GM12878 (cell line): ENCODE measurements around the gene MLLT3. TPM values are rescaled to one million over a fixed set of nuclear protein-coding genes. Genes with fewer than 3 reads are reported as not detected.
A peak's percentile ranks its signal among the peaks of the same experiment; 100 is the strongest.

ENCODE experiments used
- ATAC-seq: fragments of 200-7000 bp; cut with Tn5 transposase; 3 replicates; pipeline ENCODE4 v1.9.1; 2020; ENCODE audit warnings: mild to moderate bottlenecking, moderate library complexity
- BruUV-seq: library from RNA; stranded (reverse); fragments of 400-500 nt; replicated peaks from 2 replicates; lab custom pipeline; 2021; lab: Mats Ljungman, UMichigan
- CTCF ChIA-PET: fragments of 300-600 bp; sonication (Branson Sonifier 250); formaldehyde crosslinking; extraction: SDS; loops from one replicate; lab custom pipeline; 2021; ENCODE audit warnings: inconsistent platforms; lab: Yijun Ruan, JAX
- POLR2A ChIA-PET: fragments of 350-600 bp; formaldehyde crosslinking; extraction: SDS; loops from one replicate; lab custom pipeline; 2021; ENCODE audit warnings: inconsistent platforms; lab: Charles Lee
- RAD21 ChIA-PET: fragments of 300-600 bp; sonication (Branson Sonifier 250); formaldehyde crosslinking; loops from one replicate; lab custom pipeline; 2023; ENCODE audit warnings: antibody characterized with exemption; ENCODE audit not compliant: unreplicated experiment; lab: Charles Lee
- SMC1A ChIA-PET: fragments of 300-600 bp; sonication (Branson Sonifier 250); formaldehyde crosslinking; loops from one replicate; lab custom pipeline; 2023; ENCODE audit not compliant: unreplicated experiment, uncharacterized antibody; lab: Charles Lee
- DNase-seq: peaks from one replicate; pipeline ENCODE4 v3.0.0-alpha.2; 2011; ENCODE audit warnings: low read depth, low spot score
- FAIRE-seq: peaks from 3 replicates; lab custom pipeline; 2011; peaks lifted over from hg19 to GRCh38; lab: Jason Lieb, UNC
- H2AFZ ChIP-seq: 2 replicates; pipeline ENCODE4 v1.6.0; 2011; ENCODE audit warnings: low read depth, low read length, control low read depth; ENCODE audit not compliant: control insufficient read depth
- H3K27ac ChIP-seq: 2 replicates; pipeline ENCODE4 v1.5.1; 2011; ENCODE audit warnings: control low read depth; ENCODE audit not compliant: control insufficient read depth, insufficient read depth
- H3K27me3 ChIP-seq, 2 experiments: replicated peaks in 1 of 2; 2 replicates each; pipeline versions ENCODE4 v1.6.0 to v1.6.1; 2011; ENCODE audit warnings: low read length in 1 of 2; ENCODE audit not compliant: control insufficient read depth in 2 of 2, insufficient read depth in 2 of 2
- H3K36me3 ChIP-seq, 2 experiments: 2 replicates each; pipeline ENCODE4 v1.5.1; 2011; ENCODE audit warnings: low read length in 1 of 2; ENCODE audit not compliant: control insufficient read depth in 2 of 2, insufficient read depth in 2 of 2
- H3K4me1 ChIP-seq: 2 replicates; pipeline ENCODE4 v1.6.1; 2011; ENCODE audit warnings: mild to moderate bottlenecking, low read length, moderate library complexity, mixed read lengths; ENCODE audit not compliant: control insufficient read depth, insufficient read depth
- H3K4me2 ChIP-seq: 2 replicates; pipeline ENCODE4 v1.6.0; 2011; ENCODE audit warnings: control low read depth; ENCODE audit not compliant: control insufficient read depth, insufficient read depth
- H3K4me3 ChIP-seq: fragments of 200-600 bp; sonication (generic); 2 replicates; pipeline ENCODE4 v1.5.1; 2016
- H3K79me2 ChIP-seq: 2 replicates; pipeline ENCODE4 v1.6.0; 2011; ENCODE audit warnings: low read length; ENCODE audit not compliant: control insufficient read depth, insufficient read depth
- H3K9ac ChIP-seq: 2 replicates; pipeline ENCODE4 v1.8.0; 2011; ENCODE audit warnings: low read length, control low read depth, mixed read lengths; ENCODE audit not compliant: control insufficient read depth, insufficient read depth
- H3K9me3 ChIP-seq: replicated peaks from 3 replicates; pipeline ENCODE4 v1.5.1; 2011; ENCODE audit warnings: mild to moderate bottlenecking, low read length; ENCODE audit not compliant: control insufficient read depth, insufficient read depth
- H4K20me1 ChIP-seq: 2 replicates; pipeline ENCODE4 v1.6.0; 2011; ENCODE audit not compliant: control insufficient read depth, insufficient read depth
- CHD1 ChIP-seq: IDR thresholded peaks from 2 replicates; pipeline ENCODE4 v1.6.1; 2012; ENCODE audit warnings: low read depth, low read length, improper control_type of control experiment
- CHD4 ChIP-seq: fragments of 200-600 bp; sonication (generic); IDR thresholded peaks from 2 replicates; pipeline ENCODE4 v1.6.1; 2016; ENCODE audit warnings: mild to moderate bottlenecking
- CREB1 ChIP-seq: IDR thresholded peaks from 2 replicates; pipeline ENCODE4 v1.6.1; 2012; ENCODE audit warnings: low read depth, mild to moderate bottlenecking, inconsistent platforms
- MTA3 ChIP-seq: IDR thresholded peaks from 2 replicates; pipeline ENCODE4 v1.6.1; 2012; ENCODE audit warnings: low read length, inconsistent platforms, borderline replicate concordance
- NBN ChIP-seq: fragments of 450-650 bp; IDR thresholded peaks from 2 replicates; pipeline ENCODE4 v1.6.1; 2016
- PAX5 ChIP-seq: IDR thresholded peaks from 2 replicates; pipeline ENCODE4 v1.6.1; 2011; ENCODE audit warnings: low read depth, low read length, borderline replicate concordance
- POU2F2 ChIP-seq: IDR thresholded peaks from 3 replicates; pipeline ENCODE4 v1.6.1; 2011; ENCODE audit warnings: low read depth, mild to moderate bottlenecking, low read length, borderline replicate concordance
- SIN3A ChIP-seq: IDR thresholded peaks from 2 replicates; pipeline ENCODE4 v1.6.1; 2012; ENCODE audit warnings: low read depth, low read length, improper control_type of control experiment
- TCF12 ChIP-seq: IDR thresholded peaks from 2 replicates; pipeline ENCODE4 v1.6.1; 2011; ENCODE audit warnings: low read depth, mild to moderate bottlenecking, low read length
- WGBS: methylation state at CpG from one replicate; pipeline ENCODE4 v1.1.6; 2016; ENCODE audit warnings: low lambda C conversion rate; ENCODE audit not compliant: insufficient replicate concordance, insufficient coverage; ENCODE audit errors: missing lambda C conversion rate; 5-methylcytosine and 5-hydroxymethylcytosine counted together
- in situ Hi-C: fragments of 300-500 bp; cut with MboI; formaldehyde crosslinking; loops from 9 replicates; pipeline ENCODE4 v1.14.3; 2018; ENCODE audit warnings: mixed read lengths
- intact Hi-C: fragments of 100-400 bp; cut with micrococcal nuclease; formaldehyde crosslinking; loops from one replicate; pipeline ENCODE4 v1.14.2; 2022; ENCODE audit not compliant: unreplicated experiment
- polyA plus RNA-seq, 11 experiments: library from polyadenylated mRNA; depleted of rRNA in 4 of 11; unstranded in 6 of 11; stranded (reverse) in 5 of 11; fragments of >200 nt; fragmentation: Nextera tagmentation in 4 of 11; fragmentation: Illumina TruSeq in 1 of 11; extraction: Ambion mirVana in 4 of 11; extraction: Trizol in 1 of 11; gene quantifications; 1 replicate in 1 of 11; 2 replicates in 10 of 11; pipeline versions ENCODE4 v1.2.1 to v1.2.3, GENCODE V29; 2011 to 2016; ENCODE audit warnings: inconsistent platforms in 2 of 11, missing spikeins in 2 of 11, low read depth in 1 of 11
- total RNA-seq, 4 experiments: library from RNA; depleted of rRNA in 3 of 4; stranded (reverse); fragments of >200 nt in 3 of 4; fragmentation: Illumina TruSeq in 1 of 4; extraction: Trizol in 1 of 4; gene quantifications; 2 replicates each; pipeline versions ENCODE4 v1.2.1 to v1.2.3, GENCODE V29; 2013 to 2021

The MLLT3 gene
- total and polyA plus RNA-seq, 10 of the 15 experiments (the other 5 are each of a cell fraction or from before 2014, with no cell fraction given) = 17.7 to 72.3 (median 35.6) TPM

DNA sequence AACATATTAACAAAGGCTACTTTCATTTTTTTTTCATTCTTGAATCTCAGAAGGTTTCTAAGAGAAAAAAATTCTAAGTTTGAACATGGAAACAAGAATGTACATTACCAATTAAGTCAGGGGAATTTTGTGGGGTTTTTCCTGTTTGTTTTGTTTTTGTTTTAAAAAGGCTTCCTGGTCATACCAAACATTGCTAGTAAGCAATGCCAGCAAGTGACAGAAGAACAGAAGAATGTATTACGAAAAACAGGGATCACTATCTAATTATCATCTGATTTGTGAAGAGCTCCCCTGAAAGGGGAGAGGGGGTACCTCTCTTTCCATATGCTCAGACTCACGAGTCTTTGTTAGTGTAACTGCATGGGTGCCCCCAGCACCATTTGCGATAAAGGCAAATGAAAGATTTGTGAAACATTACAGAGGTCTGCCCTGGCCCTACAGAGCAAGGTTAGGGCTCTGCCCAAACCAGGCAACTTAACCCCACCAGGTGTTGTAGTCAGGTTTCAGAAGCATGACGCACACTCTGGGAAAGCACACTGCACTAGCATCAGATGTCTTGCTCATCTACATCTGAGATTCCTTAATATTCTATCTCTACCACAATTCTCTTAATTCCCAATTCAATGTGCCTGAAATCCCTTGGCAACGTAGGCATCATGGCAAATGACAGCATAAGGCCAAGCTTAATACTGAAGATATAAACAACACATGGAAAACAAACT lies 268.2 kb downstream of the MLLT3 start (continued):
- TF ChIP-seq MTA3 (no peak), PAX5 (no peak), SIN3A (no peak), CREB1 (0 out of 2 replicates have a peak, but pooled peaks have one; percentile 10)

DNA sequence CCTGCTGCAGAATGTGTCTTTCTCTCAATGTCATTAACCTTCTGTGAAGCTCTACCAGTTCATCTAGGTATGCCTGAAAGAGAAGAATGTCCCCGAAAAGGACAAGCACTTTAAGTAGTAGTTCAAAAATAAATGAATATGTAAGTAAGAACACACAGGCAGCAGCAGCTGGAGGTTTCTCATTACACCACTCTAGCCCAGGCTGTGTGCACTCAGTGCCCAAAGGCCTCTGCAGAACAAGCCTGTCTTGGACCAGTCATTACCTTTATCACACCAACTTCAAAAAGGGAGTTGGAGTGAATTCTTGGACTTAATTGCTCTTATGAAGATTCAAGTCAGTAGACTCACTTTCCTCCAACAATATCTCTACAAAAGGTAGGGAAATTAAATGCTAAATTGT lies 268.8 kb downstream of the MLLT3 start:
- BruUV-seq = no TSS peak
- CTCF ChIA-PET = interaction anchor here (1.0 to 2.7 kb wide), 3 partner anchors 10 to 758 kb away, joined by 6 to 13 read pairs (median 11); no protein-coding TSS in a partner anchor
- RAD21 ChIA-PET = interaction anchor here (0.8 to 3.9 kb wide), 4 partner anchors 200 to 758 kb away, joined by 3 to 19 read pairs (median 5); partner anchors contain the start of gene MLLT3
- H3K4me3 ChIP-seq = no peak overlapping the region
- no peak overlapping the region for H2AFZ ChIP-seq
- H3K4me2 ChIP-seq = peak overlapping the region; percentile 50
- H3K27ac ChIP-seq = peak overlapping the region; percentile 53
- WGBS = 58% methylated on average over 1 of the region's 1 CpG
- intact Hi-C loops = no loop called here
- H3K9ac ChIP-seq = no peak overlapping the region
- no peaks in the 10 kb centered on the region; the same call in 1 of the 2 replicates for H3K79me2 ChIP-seq
- TF ChIP-seq CHD4 (no peak), POU2F2 (no peak), TCF12 (no peak), NBN (no peak), CHD1 (no peak)
- FAIRE-seq (no peak), ATAC-seq (peak; percentile 69), DNase-seq (no peak)
- in situ Hi-C loops = loop anchor here (10.0 to 25.0 kb wide), 2 partner anchors 429 to 759 kb away; no protein-coding TSS in a partner anchor
- H3K27me3 ChIP-seq = no peaks in the 10 kb centered on the region
- H3K9me3 ChIP-seq = no peaks in the 10 kb centered on the region
- H3K4me1 ChIP-seq = peaks cover 28% of the 10 kb centered on the region
- no peaks in the 10 kb centered on the region for H4K20me1 ChIP-seq
- SMC1A ChIA-PET = interaction anchor here (0.6 to 2.2 kb wide), 7 partner anchors 14 to 624 kb away, joined by 3 to 9 read pairs (median 4); no protein-coding TSS in a partner anchor
- POLR2A ChIA-PET = interaction anchor here (0.8 kb wide), 1 partner anchor 20 kb away, joined by 3 read pairs; no protein-coding TSS in a partner anchor
- peaks cover 0 to 10% of the 10 kb centered on the region in 2 experiments; a peak in 1 of 4 replicates for H3K36me3 ChIP-seq
